Measurements from ENCODE around the gene CHST8.

GRCh38 chr19:33683881-33684537 is 62.3 kb downstream of the CHST8 start:
- TF ChIP-seq CTCF (IDR thresholded peaks at IDR 0.05) (no peak), E2F4 (CRISPR knock-in tag; IDR thresholded peaks at IDR 0.05; ENCODE audit: borderline replicate concordance, low read depth) (no peak), KAT7 (CRISPR knock-in tag; IDR thresholded peaks at IDR 0.05; ENCODE audit: borderline replicate concordance) (no peak)

All from WTC11 (cell line).